Measurements from ENCODE around the gene GOSR1. TPM values are rescaled to one million over a fixed set of nuclear protein-coding genes. Genes with fewer than 3 reads are reported as not detected.
"Not testable (repeated sequence)": the region's sequence is repeated elsewhere in the genome, so short reads cannot be mapped to it uniquely, and the experiment has no call there.

GOSR1 gene
- polyA plus RNA-seq, 4 donors = 44.5 to 58.6 (median 51.4) TPM

GRCh38 chr17:30572651-30573554, 95.7 kb downstream of the GOSR1 start:
- DNase-seq (ENCODE audit: low read depth in 4 of 4, low spot score in 3 of 4) = not testable (repeated sequence)

- no peak for DNase-seq (ENCODE audit: low read depth in 4 of 4, low spot score in 3 of 4)
Observed at GRCh38 chr17:30573603-30574175, 96.5 kb downstream of the GOSR1 start.

- DNase-seq (ENCODE audit: low read depth in 4 of 4, low spot score in 3 of 4) = not testable (repeated sequence)
Observed at GRCh38 chr17:30574309-30574708, 97.1 kb downstream of the GOSR1 start.

GRCh38 chr17:30574806-30575205, 97.6 kb downstream of the GOSR1 start:
- not testable (repeated sequence) for DNase-seq (ENCODE audit: low read depth in 4 of 4, low spot score in 3 of 4)

- not testable (repeated sequence) for DNase-seq (ENCODE audit: low read depth in 4 of 4, low spot score in 3 of 4)
Observed at GRCh38 chr17:30575648-30576325, 98.6 kb downstream of the GOSR1 start.

- DNase-seq (ENCODE audit: low read depth in 4 of 4, low spot score in 3 of 4) = no peak
Observed at GRCh38 chr17:30576326-30576861, 99.2 kb downstream of the GOSR1 start.

Other genes with a start within 250 kb of the GOSR1 start
- gene SLC6A4, start 241.7 kb upstream of the GOSR1 start, polyA plus RNA-seq (ENCODE audit: insufficient read length in 4 of 4) = 1 to 10 TPM in 3 of 4 donors, under 1 TPM in 1; 0.44 to 5.9 (median 1.4) TPM
- gene BLMH, start 185.5 kb upstream of the GOSR1 start, polyA plus RNA-seq (ENCODE audit: insufficient read length in 4 of 4) = 10 to 100 TPM; 62.7 to 93.6 (median 81.6) TPM
- gene TMIGD1, start 143.4 kb upstream of the GOSR1 start, polyA plus RNA-seq (ENCODE audit: insufficient read length in 4 of 4) = 1 to 10 TPM in 1 of 4 donors, under 1 TPM in 2, not detected in 1; 0.20 to 1.4 (median 0.81) TPM
- 100 to 1,000 TPM in 1 of 4 donors, 10 to 100 TPM in 3; 51.1 to 109 (median 85.7) TPM for gene CPD, start 98.5 kb upstream of the GOSR1 start, polyA plus RNA-seq (ENCODE audit: insufficient read length in 4 of 4)